ENCODE measurements around the gene MAGED1.
"Not testable (repeated sequence)": the region's sequence is repeated elsewhere in the genome, so short reads cannot be mapped to it uniquely, and the experiment has no call there.

The MAGED1 gene

DNA sequence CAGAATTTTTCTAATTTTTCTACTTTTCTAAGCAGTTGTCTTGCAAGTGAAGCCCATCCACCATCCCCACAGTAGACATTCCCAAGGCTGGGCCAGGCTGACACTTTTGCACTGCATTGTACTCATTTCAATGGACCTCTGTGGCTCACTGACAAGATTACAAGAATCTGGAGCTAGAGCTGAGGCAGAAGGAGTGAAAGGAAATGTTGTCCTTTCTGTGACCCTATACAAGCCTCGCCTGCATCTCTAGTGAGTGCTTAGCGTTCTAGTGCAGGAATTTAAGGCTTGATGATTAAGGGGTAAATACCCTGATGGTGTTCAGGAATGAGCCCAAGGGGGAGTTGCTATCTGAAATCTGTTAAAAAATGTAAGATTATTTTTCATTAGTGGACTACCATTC lies 6.3 kb downstream of the MAGED1 start:
- no peak for DNase-seq

DNA sequence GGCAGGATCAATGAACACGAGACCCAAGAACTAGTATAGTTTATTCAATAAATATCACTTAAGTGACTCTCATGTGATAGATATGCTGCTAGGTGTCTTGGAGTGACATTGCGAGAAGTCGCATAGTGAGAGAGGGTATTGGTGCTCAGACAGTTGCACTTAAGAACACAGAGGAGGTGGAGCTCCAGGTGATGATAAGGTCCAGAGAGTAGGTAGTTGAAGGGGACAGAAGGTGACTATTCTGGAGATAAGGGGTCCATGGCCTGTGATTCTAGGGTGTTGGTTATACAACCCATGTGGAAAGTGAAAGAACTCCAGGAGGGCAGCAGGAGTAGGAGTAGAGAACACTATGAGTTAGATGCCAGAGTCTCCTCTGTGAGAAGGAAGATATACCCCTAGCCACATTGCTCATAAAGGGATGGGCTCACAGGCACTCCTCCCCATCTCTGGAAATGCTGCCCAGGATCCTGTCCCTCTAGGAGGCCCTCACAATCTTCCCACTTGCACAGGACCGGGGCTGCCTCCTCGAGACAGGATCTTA lies 9.2 kb downstream of the MAGED1 start:
- no peak for DNase-seq

DNA sequence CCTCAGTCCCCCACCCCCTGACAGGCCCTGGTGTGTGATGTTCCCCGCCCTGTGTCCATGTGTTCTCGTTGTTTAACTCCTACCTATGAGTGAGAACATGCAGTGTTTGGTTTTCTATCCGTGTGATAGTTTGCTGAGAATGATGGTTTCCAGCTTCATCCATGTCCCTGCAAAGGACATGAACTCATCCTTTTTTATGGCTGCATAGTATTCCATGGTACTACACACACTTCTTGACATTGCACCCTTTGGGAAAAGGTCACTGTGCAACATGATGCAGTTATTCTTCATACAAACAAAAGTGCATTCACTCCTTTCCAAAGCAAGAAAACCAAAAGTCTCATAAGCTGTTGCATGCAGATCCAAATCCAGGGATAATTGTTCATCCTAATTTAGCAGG lies 11.7 kb downstream of the MAGED1 start:
- not testable (repeated sequence) for DNase-seq

DNA sequence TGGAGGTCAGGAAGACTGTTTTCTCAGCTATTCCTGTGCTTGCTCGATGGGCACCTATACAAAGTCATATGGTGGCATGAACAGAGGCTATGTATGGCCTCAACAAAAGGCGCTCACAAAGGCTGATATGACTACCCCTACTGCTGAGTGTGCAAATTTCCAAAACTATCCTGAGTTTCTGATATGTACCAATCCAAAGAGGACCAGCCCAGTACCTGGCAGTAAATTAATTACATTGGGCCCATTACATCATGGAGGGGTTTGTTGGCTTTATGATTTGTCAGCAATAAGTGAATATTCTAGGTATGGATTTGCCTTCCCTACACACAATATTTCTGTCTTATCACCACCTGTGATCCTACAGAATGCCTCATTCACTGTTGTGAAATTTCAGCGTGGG lies 12.3 kb downstream of the MAGED1 start:
- no peak for DNase-seq

DNA sequence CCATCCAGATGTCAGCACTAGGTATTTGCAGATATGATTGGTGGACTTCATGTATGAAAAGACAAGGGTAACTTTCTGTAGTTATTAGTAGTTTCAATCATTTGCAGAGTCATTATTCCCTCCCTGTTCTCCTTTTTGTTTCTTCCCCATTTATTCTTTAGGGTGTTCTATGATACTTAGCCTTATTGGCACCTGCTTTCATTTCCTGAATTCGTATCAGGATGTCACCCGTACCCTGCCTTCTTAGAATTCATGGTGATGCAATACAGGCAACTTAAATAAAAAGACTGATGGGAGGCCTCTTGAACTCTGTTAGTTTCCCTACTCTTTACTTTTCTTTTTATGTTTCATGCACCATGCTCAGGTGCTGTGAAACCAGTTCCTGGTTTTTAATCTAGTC lies 24.2 kb downstream of the MAGED1 start:
- DNase-seq, result no peak

DNA sequence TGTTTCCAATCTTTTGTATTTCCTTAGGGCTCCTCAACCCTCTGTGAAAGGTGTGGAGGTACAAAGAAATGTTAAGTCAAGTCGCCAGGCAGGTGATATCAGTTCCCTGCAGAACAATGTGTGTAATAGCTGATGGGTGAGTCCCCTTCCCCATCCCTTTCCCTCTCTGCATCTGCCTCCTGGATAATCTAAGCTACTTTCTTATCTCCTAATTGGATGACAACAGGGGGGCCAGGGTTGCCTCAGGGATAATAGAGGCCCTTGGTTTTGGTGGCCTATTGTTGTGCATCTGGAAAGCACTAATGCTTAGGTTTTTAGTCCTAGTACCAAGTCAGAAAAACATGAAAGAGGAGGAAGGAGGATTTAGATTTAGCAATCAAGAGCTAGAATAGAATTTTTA lies 29.1 kb downstream of the MAGED1 start:
- DNase-seq, result no peak

DNA sequence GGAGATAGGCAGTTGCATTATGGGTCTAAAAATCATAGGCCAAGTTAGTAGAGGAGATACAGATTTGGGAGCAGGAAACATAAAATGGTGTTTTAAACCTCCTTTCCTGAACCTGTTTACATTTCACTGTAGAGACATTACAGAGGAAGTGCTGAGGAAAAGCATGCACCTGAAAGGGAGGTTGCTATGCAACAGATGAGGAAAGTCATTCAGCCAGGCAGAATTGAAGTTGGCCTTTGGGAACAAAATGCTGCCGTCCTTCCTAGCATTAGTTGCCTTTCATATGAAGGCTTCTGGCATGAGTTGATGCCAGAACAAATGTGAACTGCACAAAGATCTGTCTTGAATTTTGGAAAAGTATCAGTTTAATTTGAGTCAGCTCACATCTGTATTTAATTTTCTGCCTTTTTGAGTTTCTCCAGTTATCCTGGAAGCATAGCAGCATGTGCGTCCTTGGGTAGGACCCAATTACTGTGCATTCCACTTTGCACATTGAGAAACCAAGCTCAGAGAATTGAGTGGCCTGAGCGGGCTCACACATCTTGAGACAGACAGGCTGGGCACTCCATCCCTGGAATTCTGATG lies 38.2 kb downstream of the MAGED1 start:
- no peak for DNase-seq
